GM23338 (cell line): ENCODE measurements around the gene VPS25.

Experiments
- CTCF ChIP-seq, 2 experiments: fragments of 200-600 bp in 1 of 2; sonication (generic) in 1 of 2; conservative IDR thresholded peaks; 2 replicates each; pipeline versions ENCODE4 v1.5.1 to v1.6.1; 2016 to 2017; ENCODE audit warnings: antibody characterized with exemption in 2 of 2, low read depth in 2 of 2, mild to moderate bottlenecking in 2 of 2, moderate library complexity in 1 of 2
- EZH2 ChIP-seq: fragments of 200-600 bp; sonication (generic); IDR thresholded peaks from one replicate; pipeline ENCODE4 v1.8.0; 2017; ENCODE audit warnings: antibody characterized with exemption, mild to moderate bottlenecking, low read depth; ENCODE audit not compliant: unreplicated experiment
- JUNB ChIP-seq: IDR thresholded peaks from one replicate; pipeline ENCODE4 v1.6.1; 2016; ENCODE audit warnings: antibody characterized with exemption; ENCODE audit not compliant: unreplicated experiment
- REST ChIP-seq: IDR thresholded peaks from one replicate; pipeline ENCODE4 v1.6.1; 2018; ENCODE audit warnings: antibody characterized with exemption; ENCODE audit not compliant: unreplicated experiment

- TF ChIP-seq CTCF (conservative IDR thresholded peaks at IDR 0.05; ENCODE audit: low read depth in 2 of 2) (no peak), REST (no peak), EZH2 (no peak), JUNB (no peak)
These were observed 48.1 kb upstream of the VPS25 start for GRCh38 chr17:42725143-42725542.
